Measurements from ENCODE around the gene SLC12A8. TPM values are rescaled to one million over a fixed set of nuclear protein-coding genes. Genes with fewer than 3 reads are reported as not detected.

SLC12A8 gene
- total RNA-seq, 1 donor from 2014 or later, result 4.3 TPM

DNA sequence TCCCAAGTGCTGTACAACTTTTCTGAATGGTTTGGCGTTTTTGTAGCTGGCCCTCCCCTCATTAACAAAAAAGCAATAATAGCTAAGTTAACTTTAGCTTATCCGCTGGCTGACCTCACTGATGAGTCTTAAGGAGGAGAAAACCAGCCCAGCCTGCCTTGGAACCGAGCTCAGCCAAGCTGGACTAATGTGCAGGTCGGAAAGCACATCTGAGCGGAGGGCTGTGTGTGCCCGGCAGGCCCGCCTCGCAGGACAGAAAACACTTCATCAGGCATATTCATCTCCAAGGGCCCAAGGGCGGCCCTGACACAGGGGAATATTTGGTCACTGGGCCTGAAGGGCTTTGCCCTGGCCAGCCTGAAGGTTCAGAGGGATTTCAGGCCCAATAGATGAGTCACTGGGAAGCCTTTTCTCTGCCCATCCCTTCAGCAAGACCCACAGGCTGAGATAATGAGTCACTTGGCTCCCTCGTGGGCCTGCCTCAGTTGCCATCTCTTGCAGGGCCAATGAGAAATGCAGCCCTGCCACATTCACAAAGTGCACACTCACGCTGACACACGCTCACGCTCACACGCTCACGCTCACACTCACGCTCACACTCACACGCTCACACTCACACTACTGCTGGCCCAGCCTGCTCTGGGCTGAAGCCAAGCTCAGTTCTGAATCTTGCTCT lies 75.1 kb downstream of the SLC12A8 start:
- no peak for DNase-seq

GRCh38 chr3:125136966-125137357 lies 75.6 kb downstream of the SLC12A8 start:
- no peak for DNase-seq

DNA sequence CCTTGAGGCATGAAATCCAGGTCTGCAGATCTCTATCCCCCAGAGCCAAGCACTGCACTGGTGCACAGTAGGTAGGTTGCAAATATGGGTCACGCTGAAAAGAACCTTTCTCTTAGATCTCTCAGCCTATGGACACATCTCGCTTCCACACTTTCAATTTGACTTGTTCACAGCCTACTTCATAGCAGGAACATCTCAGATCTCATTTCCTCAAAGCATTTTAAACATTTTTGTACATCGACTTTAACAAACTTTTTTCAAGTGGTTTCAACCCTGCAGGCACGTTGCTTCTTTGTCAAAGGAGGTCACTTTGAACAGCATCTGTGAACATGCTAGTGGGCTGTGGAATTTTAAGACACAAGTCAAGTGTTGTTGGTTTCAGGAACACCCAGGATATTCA lies 76.0 kb downstream of the SLC12A8 start:
- DNase-seq, result no peak

- no peak for DNase-seq
Measured at GRCh38 chr3:125134952-125135351, 77.6 kb downstream of the SLC12A8 start.

GRCh38 chr3:125132815-125133214 lies 79.7 kb downstream of the SLC12A8 start:
- DNase-seq, result no peak

DNA sequence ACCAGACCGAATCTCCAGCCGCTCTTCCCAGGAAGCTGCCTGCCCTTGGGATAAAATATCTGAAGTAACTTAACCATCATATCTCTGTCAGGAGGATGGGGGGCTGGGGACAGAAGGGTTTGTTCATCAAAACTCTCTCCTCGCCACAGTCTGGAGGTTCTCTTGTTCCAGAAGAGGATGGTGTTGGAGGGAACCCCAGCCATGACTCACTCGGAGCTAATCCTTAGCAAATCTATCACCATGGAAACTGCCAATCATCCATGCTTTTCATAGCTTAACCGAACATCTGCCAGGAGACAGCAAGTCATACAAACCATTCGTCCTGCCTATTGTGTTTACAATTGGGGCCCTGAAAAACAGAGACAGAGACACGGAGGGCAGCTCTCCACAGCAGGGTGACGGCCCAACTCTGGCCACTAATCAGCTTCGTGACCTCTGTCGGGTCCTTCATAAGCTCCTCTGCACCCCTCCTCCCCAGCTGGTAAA lies 83.0 kb downstream of the SLC12A8 start:
- peak; percentile 99 for DNase-seq

GRCh38 chr3:125128861-125129501 lies 83.6 kb downstream of the SLC12A8 start:
- peak; percentile 72 for DNase-seq

DNA sequence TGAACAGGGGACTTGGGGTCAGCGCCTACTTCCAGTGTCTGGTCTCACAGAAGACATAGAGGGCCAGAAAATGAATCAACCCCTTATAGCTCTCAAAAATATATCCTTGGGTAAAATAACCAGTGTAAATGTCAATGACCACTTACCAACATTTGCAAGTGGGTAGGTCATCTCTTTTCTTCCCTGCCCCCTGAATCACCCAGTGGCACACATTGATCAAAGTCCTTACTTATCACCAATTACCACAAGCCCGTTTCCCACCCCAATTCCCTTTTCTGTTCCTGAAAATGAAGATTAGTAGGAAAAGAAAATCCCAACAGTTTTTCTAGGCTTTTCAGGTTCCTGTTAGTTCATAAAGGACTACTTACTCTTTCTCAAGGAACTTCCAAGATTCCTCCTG lies 86.2 kb downstream of the SLC12A8 start:
- DNase-seq, result no peak

DNA sequence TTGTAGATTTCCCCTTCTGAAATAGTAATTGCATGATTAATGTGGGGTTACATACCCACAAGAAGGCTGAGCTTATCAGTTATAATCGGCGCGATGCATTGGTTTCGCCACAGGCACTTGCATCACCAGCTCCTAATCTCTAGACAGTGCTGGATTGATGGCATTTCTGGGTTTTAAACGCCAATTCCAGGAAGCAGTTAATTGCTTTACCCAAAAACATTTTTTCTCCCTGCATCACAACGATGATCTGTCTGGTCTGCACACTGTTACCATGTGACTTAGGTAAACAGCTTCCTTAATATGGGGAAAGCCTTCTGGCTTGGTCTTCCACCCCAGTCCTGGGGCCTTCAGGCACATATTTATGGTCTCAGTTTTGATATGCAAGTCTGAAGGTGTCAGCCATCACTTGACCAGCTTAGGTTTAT lies 86.7 kb downstream of the SLC12A8 start:
- DNase-seq, result no peak

- no peak for DNase-seq
Measured at GRCh38 chr3:125123451-125124305, 88.9 kb downstream of the SLC12A8 start.

DNA sequence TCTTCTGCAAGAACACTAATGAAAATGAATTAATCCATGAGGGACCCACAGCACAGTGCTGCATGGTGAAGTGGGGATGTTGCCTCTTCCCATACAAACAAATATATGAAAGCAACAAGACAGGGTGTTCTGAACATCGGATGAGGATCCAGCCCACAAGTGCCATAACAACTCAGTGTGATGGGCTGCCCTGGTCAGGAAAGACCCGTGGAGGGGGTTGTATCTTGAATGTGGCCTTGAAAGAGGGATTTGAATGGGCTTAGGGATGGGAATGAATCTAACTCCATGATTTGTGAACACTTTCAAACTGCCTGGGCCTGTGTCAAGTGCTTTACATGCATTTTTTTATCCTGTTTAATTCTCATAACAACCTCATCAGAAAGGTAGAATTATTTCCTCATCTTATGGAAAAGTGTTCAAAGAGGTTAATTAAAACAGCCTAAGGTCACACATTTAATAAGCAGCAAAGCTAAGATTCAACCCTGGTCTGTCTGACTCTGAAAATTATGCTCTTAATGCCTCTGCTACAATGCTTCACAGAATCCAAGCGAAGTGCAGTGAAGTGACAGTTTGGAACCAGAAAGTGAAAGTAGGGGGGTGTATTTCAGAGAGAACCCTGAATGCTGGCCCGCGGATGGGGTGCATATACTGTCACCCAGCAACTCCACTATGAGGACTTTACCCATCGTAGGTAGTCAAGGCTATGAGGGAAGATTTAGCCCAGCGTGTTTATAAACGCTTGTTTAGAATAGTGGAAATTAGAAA lies 91.1 kb downstream of the SLC12A8 start:
- DNase-seq, result no peak

DNA sequence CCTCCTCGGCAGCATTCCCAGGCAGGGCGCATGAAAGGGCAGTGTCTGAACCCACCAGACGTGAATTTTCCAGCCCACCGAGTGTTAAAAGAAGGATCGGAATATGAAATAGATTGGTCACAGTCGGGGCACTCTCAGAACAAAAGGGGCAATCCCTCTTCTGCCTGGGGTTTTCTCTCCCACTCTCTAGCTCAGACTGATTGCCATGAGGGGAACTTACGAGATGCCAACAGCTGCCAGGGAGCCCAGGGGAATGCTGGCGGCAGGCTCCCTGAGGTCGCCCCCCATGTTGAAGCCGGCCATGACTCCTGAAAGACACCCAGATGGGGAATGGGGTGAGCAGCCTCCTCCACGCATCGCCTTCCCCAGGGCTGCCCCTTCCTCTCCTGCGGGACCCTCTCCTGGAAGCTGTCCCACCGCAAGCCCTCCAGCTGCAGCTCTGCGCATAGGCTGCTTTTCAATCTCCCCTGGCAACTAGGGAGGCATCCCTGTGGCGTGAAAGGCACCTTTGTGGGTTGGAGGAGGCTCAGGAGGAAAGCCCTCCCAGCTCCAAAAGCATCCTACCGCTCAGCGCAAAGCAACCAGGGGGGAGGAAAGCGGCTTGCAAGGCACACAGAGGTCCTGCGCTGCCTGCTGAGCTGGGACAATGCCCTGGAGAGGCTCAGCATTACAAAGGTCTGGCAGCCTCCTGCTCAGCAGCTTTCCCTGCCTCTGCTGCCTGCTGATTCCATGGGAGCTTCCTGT lies 92.0 kb downstream of the SLC12A8 start:
- DNase-seq, result no peak

- no peak for DNase-seq
Measured at GRCh38 chr3:125119752-125120378, 92.7 kb downstream of the SLC12A8 start.

- DNase-seq, result no peak
Measured at GRCh38 chr3:125118600-125118999, 93.9 kb downstream of the SLC12A8 start.

DNA sequence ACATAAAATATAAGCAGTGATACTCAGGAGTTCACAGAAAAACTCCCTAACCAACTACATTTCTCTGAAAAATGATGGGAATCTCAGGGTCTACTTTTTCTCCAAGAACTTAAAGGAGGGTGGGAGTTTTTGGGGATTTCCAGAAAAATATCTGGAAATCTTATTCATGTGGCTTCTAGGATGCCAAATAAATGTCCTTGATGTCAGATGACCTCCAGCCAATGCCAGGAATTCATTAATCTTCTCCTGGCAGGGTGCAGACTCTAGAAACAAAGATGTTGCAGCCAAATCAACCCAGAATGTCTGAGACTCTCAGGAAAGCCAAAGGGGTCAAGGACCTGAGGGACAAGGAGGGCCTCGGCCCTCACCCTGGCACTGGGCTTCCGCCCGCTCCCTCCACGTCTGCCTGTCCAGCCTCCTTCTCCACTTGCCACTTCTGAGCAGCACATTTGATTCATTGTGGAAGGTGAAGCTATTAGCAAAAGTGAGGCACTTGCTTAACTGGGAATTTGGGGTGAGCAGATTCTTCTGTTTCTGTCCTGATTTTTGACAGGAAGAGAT lies 94.8 kb downstream of the SLC12A8 start:
- DNase-seq, result no peak

DNA sequence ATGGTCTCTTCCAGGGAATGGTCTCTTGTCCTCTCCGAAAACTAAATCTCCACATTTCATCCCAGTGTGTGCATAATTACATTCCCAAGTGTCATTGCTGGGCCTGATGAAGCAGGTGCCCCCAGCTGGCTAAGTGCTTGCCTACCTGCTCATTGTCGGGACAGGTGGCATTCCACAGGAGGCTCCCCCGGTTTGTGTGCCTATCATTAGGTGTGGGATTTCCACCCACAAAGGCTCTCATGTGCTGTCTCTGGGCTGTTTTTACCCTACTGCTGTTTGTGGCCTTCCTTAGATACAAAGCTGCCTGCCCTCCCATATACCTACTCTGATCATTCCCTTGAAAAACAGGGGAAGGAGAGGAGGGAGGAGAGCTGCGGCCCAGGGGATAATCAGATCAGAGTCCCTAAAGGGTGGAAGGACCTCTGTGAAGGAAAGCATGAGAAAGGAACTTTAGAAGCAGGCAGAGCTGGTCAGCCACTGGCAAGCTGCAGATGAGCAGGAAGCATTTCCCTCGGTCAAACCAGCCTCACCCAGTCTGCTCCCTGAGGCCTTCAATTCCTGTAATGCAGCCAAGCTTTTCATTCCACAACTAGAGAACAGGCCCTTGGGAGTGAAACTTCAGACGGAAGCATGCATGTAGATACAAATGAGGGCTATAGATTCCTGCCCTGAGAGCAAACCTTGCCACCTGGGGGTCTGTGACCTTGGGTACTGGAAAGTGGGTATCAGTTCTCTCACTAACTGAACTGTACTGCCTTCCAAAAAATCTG lies 96.1 kb downstream of the SLC12A8 start:
- peak; percentile 30 for DNase-seq

GRCh38 chr3:125115640-125116039 lies 96.9 kb downstream of the SLC12A8 start:
- DNase-seq, result no peak

DNA sequence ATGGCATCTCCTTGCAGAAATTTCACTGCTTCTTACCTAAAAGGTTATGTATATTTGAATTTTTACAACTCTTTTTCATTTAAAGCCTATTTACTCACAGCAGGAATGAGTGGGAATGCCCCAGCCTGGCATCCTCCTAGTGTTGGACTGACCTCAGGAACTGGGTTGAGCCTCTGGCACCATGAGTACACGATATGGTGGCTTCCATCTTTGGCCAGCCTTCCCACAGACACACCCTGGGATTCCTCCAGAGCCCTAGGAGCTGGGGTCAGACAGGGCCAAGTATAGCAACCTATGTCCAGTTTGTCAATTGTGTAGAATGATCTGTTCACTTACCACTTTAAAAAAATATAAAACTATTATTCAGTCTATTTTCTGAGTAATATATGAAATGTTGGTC lies 99.6 kb downstream of the SLC12A8 start:
- DNase-seq, result no peak

GRCh38 chr3:125110876-125111480 lies 101.6 kb downstream of the SLC12A8 start:
- DNase-seq, result no peak
